HG03558 (cell line): ENCODE data around the gene KRT6B.
"Not testable (repeated sequence)": the region's sequence is repeated elsewhere in the genome, so short reads cannot be mapped to it uniquely, and the experiment has no call there.

ENCODE experiments used
- ATAC-seq: cut with Tn5 transposase; IDR thresholded peaks from one replicate; pipeline ENCODE4 v1.9.1; 2021; ENCODE audit warnings: moderate number of reproducible peaks; ENCODE audit not compliant: unreplicated experiment; ENCODE audit errors: extremely low read depth

KRT6B gene

GRCh38 chr12:52473768-52474167, 21.8 kb upstream of the KRT6B start, which contains the start of gene KRT6C:
Gene KRT6C, minus strand, starts transcription at chr12:52473805. Its CDS starts 68 bp downstream, at chr12:52473737.
- no peak for ATAC-seq

- ATAC-seq = no peak
Observed at GRCh38 chr12:52469853-52470252, 17.9 kb upstream of the KRT6B start.

GRCh38 chr12:52464897-52465296, 13.0 kb upstream of the KRT6B start:
- no peak for ATAC-seq

- no peak for ATAC-seq
Observed at GRCh38 chr12:52461693-52462092, 9.7 kb upstream of the KRT6B start.

- ATAC-seq = no peak
Observed at GRCh38 chr12:52458861-52459260, 6.9 kb upstream of the KRT6B start.

GRCh38 chr12:52455821-52456220, 3.9 kb upstream of the KRT6B start:
- ATAC-seq = no peak

- ATAC-seq = no peak
Observed at GRCh38 chr12:52454411-52455201, 2.7 kb upstream of the KRT6B start.

- no peak for ATAC-seq
Observed at GRCh38 chr12:52448228-52448627, 3.7 kb downstream of the KRT6B start.

- not testable (repeated sequence) for ATAC-seq
Observed at GRCh38 chr12:52447196-52447595, 4.8 kb downstream of the KRT6B start.

- no peak for ATAC-seq
Observed at GRCh38 chr12:52446367-52447045, 5.4 kb downstream of the KRT6B start.

GRCh38 chr12:52445876-52446275, 6.1 kb downstream of the KRT6B start:
- no peak for ATAC-seq

- ATAC-seq = no peak
Observed at GRCh38 chr12:52444647-52445595, 7.0 kb downstream of the KRT6B start.

- ATAC-seq = no peak
Observed at GRCh38 chr12:52443966-52444365, 8.0 kb downstream of the KRT6B start.

- no peak for ATAC-seq
Observed at GRCh38 chr12:52442600-52443061, 9.3 kb downstream of the KRT6B start.

GRCh38 chr12:52441320-52441911, 10.5 kb downstream of the KRT6B start:
- no peak for ATAC-seq

- no peak for ATAC-seq
Observed at GRCh38 chr12:52440821-52441319, 11.1 kb downstream of the KRT6B start.

- no peak for ATAC-seq
Observed at GRCh38 chr12:52439845-52440244, 12.1 kb downstream of the KRT6B start.

- ATAC-seq = no peak
Observed at GRCh38 chr12:52439420-52439819, 12.5 kb downstream of the KRT6B start.

- ATAC-seq = no peak
Observed at GRCh38 chr12:52438305-52439301, 13.3 kb downstream of the KRT6B start.
